GM20000 (cell line): ENCODE results near the gene CMBL.
"Not testable (repeated sequence)": the region's sequence is repeated elsewhere in the genome, so short reads cannot be mapped to it uniquely, and the experiment has no call there.

ENCODE experiments used
- DNase-seq: peaks from one replicate; pipeline ENCODE4 v3.0.0; 2012; ENCODE audit warnings: low spot score
- CTCF ChIP-seq: IDR thresholded peaks from 2 replicates; pipeline ENCODE4 v1.5.1; 2012; ENCODE audit warnings: mild to moderate bottlenecking, control low read depth; ENCODE audit errors: extremely low read depth, missing control alignments

The CMBL gene

DNA sequence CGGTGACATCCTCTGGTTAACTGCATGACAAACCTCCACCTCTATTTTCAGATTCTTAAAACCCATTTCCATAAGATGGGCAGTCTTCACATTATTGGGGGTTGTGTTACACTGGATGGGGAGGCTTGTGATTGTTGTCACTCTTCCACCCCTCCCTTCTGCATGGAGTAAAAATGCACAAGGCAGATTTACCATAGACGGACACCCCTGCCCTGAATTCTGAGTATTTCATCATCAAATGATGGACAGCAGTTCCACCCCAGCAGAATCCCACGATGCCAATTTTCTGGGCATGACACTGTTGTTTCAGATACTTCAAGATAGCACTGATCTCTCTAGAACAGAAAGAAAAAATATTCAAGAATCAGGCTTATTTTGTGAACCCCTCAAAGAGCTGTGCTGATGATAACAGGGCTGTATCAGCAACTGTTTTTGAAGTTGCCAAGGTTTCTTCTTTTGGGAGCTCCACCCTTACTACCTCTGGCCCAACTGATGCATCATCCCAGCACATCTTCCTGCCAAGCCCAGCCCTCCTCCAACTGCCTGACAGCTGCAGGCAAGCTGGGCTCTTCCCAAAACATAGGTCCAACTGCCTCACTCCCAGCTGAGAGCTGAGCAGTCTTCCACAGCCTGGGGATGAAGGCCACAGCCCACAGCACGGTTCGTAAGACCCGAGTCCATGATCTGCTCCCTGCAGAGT is 21.4 kb downstream of the CMBL start:
- DNase-seq, result no peak
- no peak for TF ChIP-seq CTCF

DNA sequence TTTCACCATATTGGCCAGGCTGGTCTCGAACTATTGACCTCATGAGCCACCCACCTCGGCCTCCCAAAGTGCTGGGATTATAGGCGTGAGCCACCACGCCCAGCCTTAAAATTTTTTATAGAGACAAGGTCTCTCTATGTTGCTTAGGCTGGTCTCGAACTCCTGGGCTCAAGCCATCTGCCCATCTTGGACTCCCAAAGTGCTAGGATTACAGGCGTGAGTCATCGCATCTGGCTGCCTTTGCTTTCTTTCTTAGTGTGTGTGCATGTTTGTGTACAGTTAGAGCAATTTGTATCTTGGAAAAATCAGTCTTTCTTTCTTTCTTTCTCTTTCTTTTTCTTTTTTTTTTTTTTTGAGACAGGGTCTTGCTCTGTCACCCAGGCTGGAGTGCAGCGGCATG is 22.3 kb downstream of the CMBL start:
- DNase-seq, result not testable (repeated sequence)

GRCh38 chr5:10283927-10284635 is 23.6 kb downstream of the CMBL start:
- peak; percentile 77 for DNase-seq

DNA sequence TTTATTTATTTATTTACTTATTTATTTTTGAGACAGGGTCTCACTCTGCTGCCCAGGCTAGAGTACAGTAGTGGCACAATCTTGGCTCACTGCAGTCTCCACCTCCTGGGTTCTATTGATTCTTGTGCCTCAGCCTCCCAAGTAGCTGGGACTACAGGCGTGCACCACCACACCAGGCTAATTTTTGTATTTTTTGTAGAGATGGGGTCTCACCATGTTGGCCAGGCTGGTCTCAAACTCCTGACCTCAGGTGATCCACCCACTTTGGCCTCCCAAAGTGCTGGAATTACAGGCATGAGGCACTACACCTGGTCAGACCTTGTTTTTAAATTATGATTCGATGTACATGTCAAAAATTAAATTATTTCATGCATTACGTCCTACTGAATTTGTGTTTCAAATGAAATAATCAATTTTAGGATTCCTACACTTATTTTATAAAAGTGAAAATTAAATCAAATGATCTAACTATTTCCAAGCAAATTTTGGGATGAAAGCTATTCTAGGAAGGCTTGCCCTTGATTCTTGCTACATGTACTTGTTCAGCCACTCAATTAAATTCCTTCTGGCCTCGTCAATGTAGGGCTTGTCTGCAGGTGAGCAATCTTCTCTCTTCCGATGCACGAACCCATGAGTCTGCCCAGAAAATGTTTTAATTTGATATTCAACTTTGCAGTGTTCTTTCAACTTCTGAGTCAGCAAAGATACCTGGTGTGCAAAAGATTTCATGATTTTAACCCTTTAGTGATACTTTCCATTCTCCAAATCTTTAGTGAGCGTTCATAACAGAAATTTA is 27.6 kb downstream of the CMBL start:
- no peak for DNase-seq
- no peak for TF ChIP-seq CTCF

More at GRCh38 chr5:10283927-10284635, 23.6 kb downstream of the CMBL start:
- peak; percentile 88 for TF ChIP-seq CTCF

GRCh38 chr5:10279328-10279727 is 28.4 kb downstream of the CMBL start:
- no peak for DNase-seq
- TF ChIP-seq CTCF, result no peak

- DNase-seq, result no peak
Measured at GRCh38 chr5:10278658-10279279, 28.9 kb downstream of the CMBL start.

More at GRCh38 chr5:10278658-10279279, 28.9 kb downstream of the CMBL start:
- no peak for TF ChIP-seq CTCF
